PC-9 (cell line): ENCODE results near the gene TKT. TPM values are rescaled to one million over a fixed set of nuclear protein-coding genes. Genes with fewer than 3 reads are reported as not detected.

Source experiments
- BruUV-seq: library from RNA; stranded (reverse); fragments of 400-500 nt; replicated peaks from 2 replicates; lab custom pipeline; 2021; lab: Mats Ljungman, UMichigan
- CTCF ChIA-PET: fragments of 300-600 bp; sonication (Branson Sonifier 250); formaldehyde crosslinking; loops from one replicate; lab custom pipeline; 2022; ENCODE audit warnings: antibody characterized with exemption; lab: Charles Lee
- POLR2A ChIA-PET: fragments of 300-600 bp; sonication (Branson Sonifier 250); formaldehyde crosslinking; loops from one replicate; lab custom pipeline; 2022; ENCODE audit warnings: antibody characterized with exemption; ENCODE audit not compliant: unreplicated experiment; lab: Charles Lee
- DNase-seq, 2 experiments: peaks; one replicate each; pipeline versions ENCODE4 v3.0.0 to v3.0.0-alpha.2; 2015 to 2022; ENCODE audit warnings: mixed read lengths in 1 of 2
- H2AFZ ChIP-seq: fragments of 200-600 bp; sonication (generic); 2 replicates; pipeline ENCODE4 v1.8.1; 2017; ENCODE audit warnings: antibody characterized with exemption
- H3F3A ChIP-seq: fragments of 200-600 bp; sonication (generic); 2 replicates; pipeline ENCODE4 v1.8.1; 2017; ENCODE audit warnings: antibody characterized with exemption, mild to moderate bottlenecking, low read depth; ENCODE audit not compliant: insufficient read depth
- H3K27ac ChIP-seq: fragments of 200-600 bp; sonication (generic); 2 replicates; pipeline ENCODE4 v1.6.1; 2016; ENCODE audit warnings: mixed run types
- H3K27me3 ChIP-seq: fragments of 200-600 bp; sonication (generic); 2 replicates; pipeline ENCODE4 v1.6.1; 2016; ENCODE audit warnings: low read depth, mixed run types; ENCODE audit not compliant: insufficient read depth
- H3K36me3 ChIP-seq: fragments of 200-600 bp; sonication (generic); 2 replicates; pipeline ENCODE4 v1.6.1; 2016; ENCODE audit warnings: low read depth, mixed run types
- H3K4me1 ChIP-seq: fragments of 200-600 bp; sonication (generic); replicated peaks from 2 replicates; pipeline ENCODE4 v1.6.1; 2016; ENCODE audit warnings: mixed run types; ENCODE audit not compliant: insufficient read depth
- H3K4me2 ChIP-seq: fragments of 200-600 bp; sonication (generic); 2 replicates; pipeline ENCODE4 v1.6.1; 2017; ENCODE audit warnings: mixed run types
- H3K4me3 ChIP-seq: fragments of 200-600 bp; sonication (generic); 2 replicates; pipeline ENCODE4 v1.6.1; 2016; ENCODE audit warnings: mixed run types
- H3K79me2 ChIP-seq: fragments of 200-600 bp; sonication (generic); 2 replicates; pipeline ENCODE4 v1.6.1; 2017; ENCODE audit warnings: low read depth, mixed run types
- H3K9me2 ChIP-seq: fragments of 200-600 bp; sonication (generic); 2 replicates; pipeline ENCODE4 v1.8.1; 2017; ENCODE audit warnings: mild to moderate bottlenecking; ENCODE audit not compliant: insufficient read depth
- H3K9me3 ChIP-seq: fragments of 200-600 bp; sonication (generic); 2 replicates; pipeline ENCODE4 v1.8.1; 2016; ENCODE audit warnings: low read depth; ENCODE audit not compliant: insufficient read depth
- H4K20me1 ChIP-seq: fragments of 200-600 bp; sonication (generic); 2 replicates; pipeline ENCODE4 v1.8.1; 2017; ENCODE audit not compliant: insufficient read depth
- CTCF ChIP-seq: fragments of 200-600 bp; sonication (generic); conservative IDR thresholded peaks from 2 replicates; pipeline ENCODE4 v1.6.1; 2017; ENCODE audit warnings: mixed run types, antibody characterized with exemption, mild to moderate bottlenecking, moderate library complexity
- EZH2 ChIP-seq: fragments of 200-600 bp; sonication (generic); IDR thresholded peaks from 2 replicates; pipeline ENCODE4 v1.8.0; 2017; ENCODE audit warnings: antibody characterized with exemption, low read depth
- intact Hi-C: fragments of 100-400 bp; cut with micrococcal nuclease; formaldehyde crosslinking; loops from one replicate; pipeline ENCODE4 v1.10.0; 2022; ENCODE audit not compliant: unreplicated experiment
- total RNA-seq: library from RNA; stranded (reverse); gene quantifications from 2 replicates; pipeline ENCODE4 v1.2.3, GENCODE V29; 2021

The TKT gene
- total RNA-seq, 1 experiment from 2014 or later: 2,016 TPM

- no TSS peak for BruUV-seq
- Histone ChIP-seq H3K27me3 (no peaks in the 10 kb centered on the region), H3K9me2 (no peaks in the 10 kb centered on the region), H2AFZ (no peak overlapping the region), H3K79me2 (peaks cover 13% of the 10 kb centered on the region), H3K9me3 (no peaks in the 10 kb centered on the region), H3K4me2 (no peak overlapping the region), H3K4me3 (no peak overlapping the region), H4K20me1 (peaks cover 7% of the 10 kb centered on the region), H3K4me1 (no peaks in the 10 kb centered on the region), H3K27ac (no peak overlapping the region), H3F3A (peaks cover 94% of the 10 kb centered on the region), H3K36me3 (peaks cover 40% of the 10 kb centered on the region)
- no peak for DNase-seq
- CTCF ChIA-PET: no interaction called here
- TF ChIP-seq CTCF (no peak), EZH2 (no peak)
- intact Hi-C loops: no loop called here
- POLR2A ChIA-PET: no interaction called here
Observed at GRCh38 chr3:53226841-53227407, 28.9 kb downstream of the TKT start.

GRCh38 chr3:53226142-53226840 is 29.5 kb downstream of the TKT start:
- POLR2A ChIA-PET: interaction anchor here (0.6 kb wide), 1 partner anchor 9 kb away, joined by 10 read pairs; no protein-coding TSS in a partner anchor
- no peaks in the 10 kb centered on the region for H3K27me3 ChIP-seq
- BruUV-seq: no TSS peak
- H4K20me1 ChIP-seq: peaks cover 7% of the 10 kb centered on the region
- H3K79me2 ChIP-seq: peaks cover 8% of the 10 kb centered on the region; the same call in 1 of the 2 replicates
- no peak overlapping the region for H3K27ac ChIP-seq
- H3K9me2 ChIP-seq: no peaks in the 10 kb centered on the region
- peaks cover 35% of the 10 kb centered on the region for H3K36me3 ChIP-seq
- no peaks in the 10 kb centered on the region for H3K9me3 ChIP-seq
- intact Hi-C loops: no loop called here
- no peak for TF ChIP-seq EZH2
- TF ChIP-seq CTCF: no peak
- no peak overlapping the region for H3K4me3 ChIP-seq
- CTCF ChIA-PET: no interaction called here
- no peak overlapping the region for H2AFZ ChIP-seq
- peaks cover 94% of the 10 kb centered on the region for H3F3A ChIP-seq
- no peak overlapping the region for H3K4me2 ChIP-seq
- no peak for DNase-seq
- no peaks in the 10 kb centered on the region for H3K4me1 ChIP-seq

GRCh38 chr3:53225651-53226050 is 30.2 kb downstream of the TKT start:
- Histone ChIP-seq H2AFZ (no peak overlapping the region), H3F3A (peaks cover 95% of the 10 kb centered on the region), H3K79me2 (peaks cover 7% of the 10 kb centered on the region; the same call in 1 of the 2 replicates), H3K4me3 (no peak overlapping the region), H3K27me3 (no peaks in the 10 kb centered on the region), H3K9me2 (no peaks in the 10 kb centered on the region), H3K4me1 (no peaks in the 10 kb centered on the region), H3K4me2 (no peak overlapping the region), H3K36me3 (peaks cover 30% of the 10 kb centered on the region; the same call in 1 of the 2 replicates), H4K20me1 (peaks cover 7% of the 10 kb centered on the region), H3K27ac (no peak overlapping the region), H3K9me3 (no peaks in the 10 kb centered on the region)
- DNase-seq: no peak
- intact Hi-C loops: no loop called here
- TF ChIP-seq CTCF (no peak), EZH2 (no peak)
- CTCF ChIA-PET: no interaction called here
- POLR2A ChIA-PET: interaction anchor here (0.6 kb wide), 1 partner anchor 9 kb away, joined by 10 read pairs; no protein-coding TSS in a partner anchor
- BruUV-seq: no TSS peak
